LNCaP clone FGC (cell line): Measurements from ENCODE around the gene NPIPB2.
"Not testable (repeated sequence)": the region's sequence is repeated elsewhere in the genome, so short reads cannot be mapped to it uniquely, and the experiment has no call there.

Experiments used
- DNase-seq: peaks from one replicate; pipeline ENCODE4 v3.0.0-alpha.2; 2011; ENCODE audit warnings: low read depth
- H3K4me3 ChIP-seq: 2 replicates; pipeline ENCODE4 v1.5.1; 2011; ENCODE audit warnings: mild to moderate bottlenecking, low read depth, low read length, control low read depth
- TF ChIP-seq, protein P1 (sequence below): IDR thresholded peaks from 2 replicates; pipeline ENCODE4 v1.5.1; 2012; ENCODE audit warnings: mild to moderate bottlenecking; ENCODE audit not compliant: control insufficient read depth, insufficient read depth; ENCODE audit errors: extremely low read depth

The NPIPB2 gene

DNA sequence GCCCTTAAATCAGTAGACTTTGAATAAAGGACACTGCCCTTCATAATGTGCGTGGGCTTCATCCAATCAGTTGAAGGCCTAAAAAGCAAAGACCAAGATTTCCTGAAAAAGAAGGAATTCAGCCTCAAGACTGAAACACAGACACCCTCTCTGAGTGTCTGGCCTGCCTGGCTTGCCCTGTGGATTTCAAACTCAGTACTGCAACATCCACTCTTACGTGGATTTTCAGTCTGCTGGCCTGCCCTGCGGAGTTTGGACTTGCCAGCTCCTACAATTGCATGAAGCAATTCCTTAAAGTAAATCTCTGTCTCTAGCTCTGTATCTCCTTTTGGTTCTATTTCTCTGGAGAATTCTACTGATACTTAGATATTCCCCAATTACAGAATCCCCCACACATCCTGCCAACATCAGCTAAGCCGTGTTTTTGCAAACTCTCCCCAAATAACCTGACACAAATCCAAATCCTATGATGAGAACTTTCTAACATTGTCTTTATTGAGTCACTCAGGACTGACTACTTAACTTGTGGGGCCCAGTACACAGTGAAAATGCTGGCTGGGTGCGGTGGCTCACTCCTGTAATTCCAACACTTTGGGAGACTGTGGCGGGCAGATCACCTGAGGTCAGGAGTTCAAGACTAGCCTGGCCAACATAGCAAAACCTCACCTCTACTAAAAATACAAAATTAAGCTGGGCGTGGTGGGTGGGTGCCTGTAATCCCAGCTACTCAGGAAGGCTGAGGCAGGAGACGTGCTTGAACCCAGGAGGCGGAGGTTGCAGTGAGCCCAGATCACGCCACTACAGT lies 15.9 kb upstream of the NPIPB2 start:
- no peak overlapping the region for H3K4me3 ChIP-seq
- DNase-seq: no peak
- TF ChIP-seq, protein P1, sequence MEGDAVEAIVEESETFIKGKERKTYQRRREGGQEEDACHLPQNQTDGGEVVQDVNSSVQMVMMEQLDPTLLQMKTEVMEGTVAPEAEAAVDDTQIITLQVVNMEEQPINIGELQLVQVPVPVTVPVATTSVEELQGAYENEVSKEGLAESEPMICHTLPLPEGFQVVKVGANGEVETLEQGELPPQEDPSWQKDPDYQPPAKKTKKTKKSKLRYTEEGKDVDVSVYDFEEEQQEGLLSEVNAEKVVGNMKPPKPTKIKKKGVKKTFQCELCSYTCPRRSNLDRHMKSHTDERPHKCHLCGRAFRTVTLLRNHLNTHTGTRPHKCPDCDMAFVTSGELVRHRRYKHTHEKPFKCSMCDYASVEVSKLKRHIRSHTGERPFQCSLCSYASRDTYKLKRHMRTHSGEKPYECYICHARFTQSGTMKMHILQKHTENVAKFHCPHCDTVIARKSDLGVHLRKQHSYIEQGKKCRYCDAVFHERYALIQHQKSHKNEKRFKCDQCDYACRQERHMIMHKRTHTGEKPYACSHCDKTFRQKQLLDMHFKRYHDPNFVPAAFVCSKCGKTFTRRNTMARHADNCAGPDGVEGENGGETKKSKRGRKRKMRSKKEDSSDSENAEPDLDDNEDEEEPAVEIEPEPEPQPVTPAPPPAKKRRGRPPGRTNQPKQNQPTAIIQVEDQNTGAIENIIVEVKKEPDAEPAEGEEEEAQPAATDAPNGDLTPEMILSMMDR: no peak

DNA sequence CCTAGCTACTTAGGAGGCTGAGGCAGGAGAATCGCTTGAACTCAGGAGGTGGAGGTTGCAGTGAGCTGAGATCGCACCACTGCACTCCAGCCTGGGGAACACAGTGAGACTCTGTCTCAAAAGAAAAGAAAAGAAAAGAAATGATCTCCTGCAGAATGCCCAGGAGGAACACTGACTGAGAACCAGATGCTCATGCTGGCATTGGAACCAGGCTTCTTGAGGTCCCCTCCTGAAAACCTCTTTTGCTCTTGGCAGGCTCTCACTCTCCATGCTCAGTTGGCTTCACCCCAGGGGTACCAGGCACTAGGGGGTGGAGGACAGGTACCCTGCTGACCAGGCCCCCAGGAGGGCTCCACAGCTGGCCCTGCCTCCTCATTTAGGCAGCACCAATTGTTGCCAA lies 14.7 kb upstream of the NPIPB2 start:
- no peak for DNase-seq
- TF ChIP-seq, protein P1: no peak
- H3K4me3 ChIP-seq: no peak overlapping the region

DNA sequence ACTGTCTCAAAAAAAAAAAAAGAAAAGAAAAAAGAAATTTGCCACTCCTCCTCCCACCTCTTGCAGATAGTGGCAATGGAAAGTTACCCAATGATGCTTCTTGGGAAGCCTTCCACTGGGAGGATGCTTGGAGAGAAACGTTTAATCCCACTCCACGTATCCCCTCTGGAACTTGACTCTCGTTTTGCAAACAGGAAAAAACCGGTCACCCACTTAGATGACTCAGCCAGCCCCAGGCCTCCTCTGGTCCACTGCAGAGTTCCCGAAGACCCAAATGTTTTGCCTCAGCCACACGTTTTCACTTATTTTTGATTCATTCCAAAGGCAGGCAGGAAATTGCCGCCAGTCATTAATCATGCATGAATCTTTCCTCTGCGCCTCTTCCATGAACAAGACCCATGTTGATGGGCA lies 13.9 kb upstream of the NPIPB2 start:
- no peak for DNase-seq
- TF ChIP-seq, protein P1: no peak
- H3K4me3 ChIP-seq: no peak overlapping the region

DNA sequence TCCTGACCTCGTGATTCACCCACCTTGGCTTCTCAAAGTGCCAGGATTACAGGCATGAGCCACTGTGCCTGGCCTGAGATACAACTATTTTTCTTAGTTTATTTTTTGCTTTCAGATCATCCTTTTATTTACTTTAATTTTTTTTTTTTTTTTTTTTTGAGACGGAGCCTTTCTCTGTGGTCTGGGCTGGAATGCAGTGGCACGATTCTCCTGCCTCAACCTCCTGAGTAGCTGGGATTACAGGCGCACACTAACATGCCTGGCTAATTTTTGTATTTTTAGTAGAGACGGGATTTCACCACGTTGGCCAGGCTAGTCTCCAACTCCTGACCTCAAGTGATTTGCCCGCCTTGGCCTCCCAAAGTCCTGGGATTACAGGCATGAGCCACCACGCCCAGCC lies 11.7 kb upstream of the NPIPB2 start:
- not testable (repeated sequence) for DNase-seq, H3K4me3 ChIP-seq

DNA sequence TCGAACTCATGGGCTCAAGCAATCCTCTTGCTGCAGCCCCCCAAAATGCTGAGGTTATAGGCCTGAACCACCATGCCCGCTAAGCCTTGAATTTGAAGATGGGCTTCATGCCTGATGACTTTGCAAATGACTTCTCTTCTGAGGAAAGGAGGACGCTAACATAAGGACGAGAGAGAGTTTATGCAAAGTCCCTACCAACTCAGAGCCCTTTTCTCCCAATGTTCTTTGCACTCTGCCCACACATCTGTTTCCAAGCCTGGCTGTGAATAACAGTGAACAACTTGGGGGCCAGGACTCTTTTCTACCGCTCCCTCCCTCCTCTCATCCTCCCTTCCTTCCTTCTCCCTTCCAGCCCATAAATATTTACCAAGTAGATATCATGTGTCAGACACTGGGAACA lies 8.5 kb upstream of the NPIPB2 start:
- TF ChIP-seq, protein P1: no peak
- no peak for DNase-seq
- no peak overlapping the region for H3K4me3 ChIP-seq

DNA sequence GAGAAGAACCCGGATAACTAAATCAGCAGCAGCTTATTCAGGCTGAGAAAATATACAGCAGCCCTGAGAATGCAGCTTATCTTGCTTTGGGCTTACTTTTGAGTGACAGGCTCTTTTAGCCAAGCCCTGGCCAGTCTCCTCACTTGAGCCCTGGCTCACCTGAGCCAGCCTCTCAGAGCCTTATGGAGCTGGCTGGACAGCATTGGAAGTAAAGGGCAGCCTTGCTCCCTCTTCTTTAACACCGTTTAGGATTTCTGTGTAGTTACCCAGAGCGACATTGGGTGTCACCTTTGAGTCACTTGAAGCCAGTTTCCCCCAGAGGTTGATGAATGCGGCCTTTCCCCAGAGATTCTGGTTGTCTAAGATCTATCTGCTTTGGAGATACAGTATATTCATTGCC lies 7.7 kb upstream of the NPIPB2 start:
- no peak for DNase-seq
- no peak overlapping the region for H3K4me3 ChIP-seq
- TF ChIP-seq, protein P1: peak; percentile 78

DNA sequence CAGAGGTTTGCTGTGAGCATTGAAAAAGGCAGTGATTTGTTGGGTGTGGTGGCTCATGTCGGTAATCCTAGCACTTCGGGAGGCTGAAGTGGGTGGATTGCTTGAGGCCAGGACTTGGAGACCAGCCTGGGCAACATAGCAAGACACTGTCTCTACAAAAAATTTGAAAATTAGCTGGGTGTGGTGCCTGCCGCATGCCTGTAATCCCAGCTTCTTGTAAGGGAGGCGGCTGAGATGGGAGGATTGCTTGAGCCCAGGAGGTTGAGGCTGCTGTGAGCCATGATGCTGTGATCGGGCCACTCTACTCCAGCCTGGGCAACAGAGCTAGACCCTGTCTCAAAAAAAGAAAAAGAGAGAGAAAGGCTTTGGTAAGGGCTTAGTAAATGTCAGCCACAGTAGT lies 7.0 kb upstream of the NPIPB2 start:
- TF ChIP-seq, protein P1: no peak
- no peak overlapping the region for H3K4me3 ChIP-seq
- DNase-seq: no peak

DNA sequence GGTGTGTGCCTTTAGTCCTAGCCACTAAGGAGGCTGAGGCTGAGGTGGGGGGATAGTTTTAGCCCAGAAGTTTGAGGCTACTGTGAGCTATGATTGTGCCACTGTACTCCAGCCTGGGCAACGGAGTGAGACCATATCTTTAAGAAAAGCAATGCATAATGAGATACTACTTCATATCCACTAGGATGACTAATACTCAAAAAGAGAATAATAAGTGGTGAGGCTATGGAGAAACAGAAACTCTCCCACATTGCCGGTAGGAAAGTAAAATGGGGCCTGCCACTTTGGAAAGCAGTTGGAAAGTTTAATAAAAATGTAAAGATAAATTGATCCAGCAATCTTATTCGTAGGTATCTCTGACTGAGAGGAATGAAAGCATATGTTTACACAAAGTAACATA lies 4.6 kb upstream of the NPIPB2 start:
- DNase-seq: no peak
- no peak overlapping the region for H3K4me3 ChIP-seq

DNA sequence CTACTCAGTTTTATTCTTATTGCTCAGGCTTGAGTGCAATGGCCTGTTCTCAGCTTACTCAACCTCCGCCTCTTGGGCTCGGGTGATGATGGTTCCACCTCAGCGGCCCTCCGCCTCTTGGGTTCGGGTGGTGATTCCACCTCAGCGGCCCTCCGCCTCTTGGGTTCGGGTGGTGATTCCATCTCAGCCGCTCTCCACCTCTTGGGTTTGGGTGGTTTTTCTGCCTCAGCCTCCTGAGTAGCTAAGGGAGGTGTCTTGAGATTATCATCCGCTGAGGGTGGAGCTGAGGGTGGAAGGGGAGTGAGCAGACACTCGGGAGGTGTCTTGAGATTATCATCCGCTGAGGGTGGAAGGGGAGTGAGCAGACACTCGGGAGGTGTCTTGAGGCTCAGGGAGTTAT lies 14.5 kb downstream of the NPIPB2 start:
- H3K4me3 ChIP-seq, DNase-seq: not testable (repeated sequence)

More for the DNA sequence above, 4.6 kb upstream of the NPIPB2 start:
- TF ChIP-seq, protein P1: no peak

DNA sequence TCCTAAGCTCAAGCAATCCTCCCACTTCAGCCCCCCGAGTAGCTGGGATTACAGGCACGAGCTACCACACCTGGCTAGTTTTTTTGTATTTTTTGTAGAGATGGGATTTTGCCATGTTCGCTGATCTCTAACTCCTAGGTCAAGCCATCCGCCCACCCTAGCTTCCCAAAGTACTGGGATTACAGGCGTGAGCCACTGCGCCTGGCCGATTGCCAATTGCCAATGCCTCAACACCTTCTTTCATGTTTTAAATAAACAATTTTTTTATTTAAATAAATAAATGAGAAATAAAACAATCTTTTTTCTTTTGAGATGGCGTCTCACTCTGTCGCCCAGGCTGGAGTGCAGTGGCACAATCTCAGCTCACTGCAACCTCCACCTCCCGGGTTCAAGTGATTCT lies 17.8 kb downstream of the NPIPB2 start:
- not testable (repeated sequence) for DNase-seq, H3K4me3 ChIP-seq
